Kidney tubule cell (primary cell): ENCODE data around the gene MARVELD2.
A peak's percentile ranks its signal among the peaks of the same experiment; 100 is the strongest.
"Not testable (repeated sequence)": the region's sequence is repeated elsewhere in the genome, so short reads cannot be mapped to it uniquely, and the experiment has no call there.

Source experiments
- DNase-seq: peaks from one replicate; pipeline ENCODE4 v3.0.0-alpha.2; 2018; ENCODE audit warnings: low spot score

The MARVELD2 gene

DNA sequence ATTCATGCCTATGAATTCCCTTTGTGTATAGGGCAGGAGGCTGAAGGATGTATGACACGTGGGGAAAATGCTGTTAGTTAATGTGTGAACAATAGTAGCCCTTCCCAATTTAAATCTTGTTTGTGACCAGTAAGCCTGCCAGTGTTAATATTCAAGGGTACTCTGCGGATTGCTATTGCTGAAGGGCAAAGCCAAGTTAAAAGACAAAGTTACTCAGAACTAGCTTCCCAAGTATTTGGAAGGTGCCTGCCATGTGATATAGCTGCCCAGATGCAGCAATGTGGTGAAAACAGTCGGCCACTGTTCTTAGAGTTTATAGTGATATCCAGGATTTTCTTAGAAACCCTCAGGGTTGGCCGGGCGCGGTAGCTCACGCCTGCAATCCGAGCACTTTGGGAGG is 34.6 kb downstream of the MARVELD2 start:
- DNase-seq: peak; percentile 20

GRCh38 chr5:69450116-69450515 is 35.2 kb downstream of the MARVELD2 start:
- peak; percentile 97 for DNase-seq

DNA sequence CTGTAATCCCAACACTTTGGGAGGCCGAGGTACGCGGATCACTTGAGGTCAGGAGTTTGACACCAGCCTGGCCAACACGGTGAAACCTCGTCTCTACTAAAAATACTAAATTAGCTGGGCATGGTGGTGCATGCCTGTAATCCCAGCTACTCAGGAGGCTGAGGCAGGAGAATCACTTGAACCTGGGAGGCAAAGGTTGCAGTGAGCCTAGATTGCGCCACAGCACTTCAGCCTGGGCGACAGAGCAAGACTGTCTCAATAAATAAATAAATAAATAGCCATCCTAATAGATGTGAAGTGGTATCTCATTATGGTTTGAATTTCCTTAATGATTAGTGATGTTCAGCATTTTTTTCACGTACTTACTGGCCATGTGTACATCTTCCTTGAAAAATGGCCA is 35.6 kb downstream of the MARVELD2 start:
- DNase-seq: not testable (repeated sequence)

DNA sequence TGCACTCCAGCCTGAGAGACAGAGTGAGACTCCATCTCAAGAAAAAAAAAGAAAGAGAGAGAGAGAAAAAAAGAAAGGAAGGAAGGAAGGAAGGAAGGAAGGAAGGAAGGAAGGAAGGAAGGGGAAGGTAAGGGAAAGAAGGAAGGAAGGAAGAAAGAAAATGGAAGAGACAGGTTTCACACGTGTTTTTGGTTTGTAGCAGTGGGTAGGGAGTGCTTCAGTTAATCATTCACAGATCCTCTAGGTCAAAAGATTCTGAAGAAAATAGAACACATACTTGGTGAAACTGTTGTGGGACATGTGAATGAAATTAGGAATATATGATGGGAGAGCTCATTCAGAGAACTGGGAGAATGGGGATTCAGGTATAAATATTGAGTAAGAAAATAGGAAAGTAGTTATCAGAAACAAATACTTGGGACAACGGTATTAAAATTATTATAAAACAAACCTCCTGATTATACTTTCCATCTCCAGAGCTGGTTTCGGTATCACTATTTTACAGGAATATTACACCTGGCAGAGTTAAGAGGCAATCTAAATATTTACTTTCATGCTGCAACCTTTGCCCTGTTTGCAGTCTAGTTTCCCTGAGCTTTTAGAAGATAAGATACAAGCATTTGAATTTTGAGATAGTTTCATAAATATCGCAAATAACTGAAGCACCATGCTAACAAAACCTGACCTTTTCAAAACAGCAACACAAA is 37.2 kb downstream of the MARVELD2 start:
- no peak for DNase-seq

GRCh38 chr5:69453487-69453886 is 38.6 kb downstream of the MARVELD2 start:
- not testable (repeated sequence) for DNase-seq

DNA sequence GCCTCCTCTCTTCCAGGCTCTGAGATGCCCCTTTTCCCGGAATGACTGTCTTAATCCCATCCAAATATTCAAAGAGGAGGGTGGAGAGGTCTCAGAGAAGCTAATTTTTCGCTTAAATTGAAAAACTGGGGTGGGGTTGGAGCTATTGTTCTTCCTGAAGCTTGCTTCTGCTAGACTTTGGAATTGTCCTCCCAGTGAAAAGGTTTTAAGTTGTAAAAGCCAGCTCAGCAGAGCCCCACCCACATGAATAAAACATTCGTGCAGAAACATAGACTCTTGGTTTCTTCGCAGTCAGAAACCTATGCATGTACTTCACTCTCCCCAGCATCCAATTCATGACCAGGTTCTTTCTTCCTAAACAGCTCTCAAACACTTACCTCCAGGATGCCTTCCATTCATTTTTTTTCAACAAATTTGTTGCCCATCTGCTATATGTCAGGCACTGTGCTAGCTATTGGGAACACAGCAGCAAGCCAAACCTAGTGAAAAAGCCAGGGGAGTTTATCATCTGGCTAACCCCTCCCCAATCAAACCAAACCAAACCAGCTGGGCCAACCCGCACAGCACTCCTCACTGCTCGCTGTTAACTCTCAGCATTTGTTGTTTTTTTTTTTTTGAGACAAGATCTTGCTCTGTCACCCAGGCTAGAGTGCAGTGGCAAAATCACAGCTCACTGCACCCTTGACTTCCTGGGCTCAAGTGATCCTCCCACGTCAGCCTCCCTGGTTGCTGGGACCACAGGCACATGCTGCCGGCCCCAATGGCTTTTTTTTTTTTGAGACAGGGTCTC is 39.7 kb downstream of the MARVELD2 start:
- no peak for DNase-seq

- DNase-seq: not testable (repeated sequence)
Measured at GRCh38 chr5:69455428-69455988, 40.6 kb downstream of the MARVELD2 start.

- no peak for DNase-seq
Measured at GRCh38 chr5:69462170-69462569, 47.3 kb downstream of the MARVELD2 start.

- not testable (repeated sequence) for DNase-seq
Measured at GRCh38 chr5:69466375-69466774, 51.5 kb downstream of the MARVELD2 start.

DNA sequence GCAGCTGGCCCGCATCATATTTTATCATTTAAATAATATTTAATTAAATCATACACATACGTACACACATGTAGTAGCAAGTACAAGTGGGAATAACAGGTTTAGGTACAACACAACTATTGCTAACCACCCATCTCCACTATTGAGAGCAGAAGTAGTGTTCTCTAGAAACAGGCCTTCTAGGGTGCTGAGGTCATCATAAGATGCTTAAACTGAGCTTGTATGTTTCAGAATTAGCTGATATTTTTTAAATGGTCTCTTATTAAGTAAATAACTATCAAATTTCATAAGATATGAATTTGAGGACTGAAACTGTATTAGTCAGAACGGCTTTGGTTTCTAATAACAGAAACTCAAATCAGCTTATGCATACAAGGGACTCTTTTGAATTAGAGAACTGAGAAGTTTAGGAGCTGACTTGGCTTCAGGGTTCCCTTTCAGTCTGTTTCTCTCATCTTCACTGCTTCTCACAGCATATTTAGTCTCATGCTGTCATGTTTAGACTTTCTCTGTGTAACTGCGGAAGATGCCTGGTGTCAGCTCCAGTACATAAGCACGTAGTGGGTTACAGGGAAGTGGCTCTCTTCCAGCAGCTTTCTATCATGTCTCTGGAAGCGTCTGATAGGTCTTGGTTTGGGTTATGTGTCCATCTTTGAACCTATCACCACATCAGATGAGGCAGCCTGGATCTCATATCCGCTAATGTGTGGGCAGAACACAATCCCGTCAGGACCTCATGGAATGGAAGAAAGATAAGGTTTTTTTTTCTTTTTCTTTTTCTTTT is 52.7 kb downstream of the MARVELD2 start:
- no peak for DNase-seq

DNA sequence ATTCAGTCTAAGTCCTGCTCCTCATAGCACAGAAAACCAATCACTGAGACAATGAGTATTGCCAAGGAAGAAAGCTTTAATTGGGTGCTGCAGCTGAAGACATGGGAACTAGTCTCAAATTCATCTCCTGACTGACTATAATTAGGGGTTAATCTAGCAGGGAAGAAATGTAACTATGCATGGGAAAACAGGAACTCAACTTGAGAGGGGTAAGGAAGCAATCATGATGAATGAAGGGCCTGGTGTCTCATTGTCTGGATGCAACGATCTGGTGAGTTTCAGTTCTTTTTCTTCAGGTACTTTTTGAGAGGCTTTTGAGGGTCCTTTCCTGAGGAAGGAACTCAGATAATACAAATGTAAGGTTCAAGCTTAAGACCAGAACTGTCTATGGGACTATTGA is 53.7 kb downstream of the MARVELD2 start:
- DNase-seq: no peak

DNA sequence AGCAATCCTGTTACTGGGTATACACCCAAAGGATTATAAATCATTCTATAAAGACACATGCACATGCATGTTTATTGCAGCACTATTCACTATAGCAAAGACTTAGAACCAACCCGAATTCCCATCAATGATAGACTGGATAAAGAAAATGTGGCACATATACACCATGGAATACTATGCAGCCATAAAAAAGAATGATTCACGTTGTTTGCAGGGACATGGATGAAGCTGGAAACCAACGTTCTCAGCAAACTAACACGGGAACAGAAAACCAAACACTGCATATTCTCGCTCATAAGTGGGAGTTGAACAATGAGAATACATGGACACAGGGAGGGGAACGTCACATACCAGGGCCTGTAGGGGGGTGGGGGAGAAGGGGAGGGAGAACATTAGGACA is 56.6 kb downstream of the MARVELD2 start:
- DNase-seq: not testable (repeated sequence)

DNA sequence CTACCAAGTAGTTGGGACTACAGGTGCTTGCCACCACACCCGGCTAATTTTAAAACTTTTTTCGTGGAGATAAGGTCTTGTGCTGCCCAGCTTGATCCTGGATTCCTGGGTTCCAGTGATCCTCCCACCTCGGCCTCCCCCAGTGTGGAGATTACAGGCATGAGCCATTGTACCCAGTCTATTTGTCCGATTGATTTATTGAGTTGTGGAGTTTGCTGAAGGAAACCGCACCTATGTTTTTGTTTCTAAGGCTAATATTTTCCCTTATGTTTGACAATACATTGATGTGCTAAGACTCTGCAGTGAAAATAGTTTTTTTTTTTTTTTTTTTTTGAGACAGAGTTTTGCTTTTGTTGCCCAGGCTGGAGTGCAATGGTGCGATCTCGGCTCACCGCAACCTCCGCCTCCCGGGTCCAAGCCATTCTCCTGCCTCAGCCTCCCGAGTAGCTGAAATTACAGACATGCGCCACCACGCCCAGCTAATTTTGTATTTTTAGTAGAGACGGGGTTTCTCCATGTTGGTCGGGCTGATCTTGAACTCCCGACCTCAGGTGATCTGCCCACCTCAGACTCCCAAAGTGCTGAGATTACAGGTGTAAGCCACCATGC is 57.7 kb downstream of the MARVELD2 start:
- DNase-seq: not testable (repeated sequence)

DNA sequence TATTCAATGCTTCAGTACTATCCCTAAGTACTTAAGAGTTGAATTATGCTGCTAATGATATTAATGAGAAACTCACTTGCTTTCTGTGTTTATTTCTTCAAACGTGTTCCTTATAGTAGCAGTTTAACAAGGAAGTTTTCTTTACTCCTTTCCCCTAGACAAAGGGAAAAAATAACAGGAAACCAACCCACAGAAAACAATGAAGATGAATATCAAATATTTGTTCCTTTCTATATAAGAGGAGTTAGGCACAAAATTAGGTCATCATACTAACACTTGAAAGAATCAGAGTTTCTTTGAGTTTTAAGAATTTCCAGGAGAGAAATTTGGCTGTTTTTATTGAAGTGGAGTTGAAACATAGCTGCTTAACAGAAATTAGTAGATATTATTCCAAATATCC is 62.3 kb downstream of the MARVELD2 start:
- DNase-seq: no peak

DNA sequence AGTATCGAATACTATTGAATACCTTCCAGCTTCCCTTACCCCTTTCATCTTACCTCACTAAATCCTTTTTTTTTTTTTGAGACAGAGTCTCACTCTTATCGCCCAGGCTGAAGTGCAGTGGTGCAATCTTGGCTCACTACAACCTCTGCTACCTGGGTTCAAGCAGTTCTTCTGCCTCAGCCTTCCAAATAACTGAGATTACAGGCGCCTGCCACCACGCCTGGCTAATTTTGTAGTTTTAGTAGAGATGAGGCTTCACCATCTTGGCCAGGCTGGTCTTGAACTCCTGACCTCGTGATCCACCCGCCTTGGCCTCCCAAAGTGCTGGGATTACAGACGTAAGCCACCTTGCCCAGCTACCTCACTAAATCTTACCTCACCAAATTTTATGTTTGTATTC is 63.4 kb downstream of the MARVELD2 start:
- DNase-seq: not testable (repeated sequence)

DNA sequence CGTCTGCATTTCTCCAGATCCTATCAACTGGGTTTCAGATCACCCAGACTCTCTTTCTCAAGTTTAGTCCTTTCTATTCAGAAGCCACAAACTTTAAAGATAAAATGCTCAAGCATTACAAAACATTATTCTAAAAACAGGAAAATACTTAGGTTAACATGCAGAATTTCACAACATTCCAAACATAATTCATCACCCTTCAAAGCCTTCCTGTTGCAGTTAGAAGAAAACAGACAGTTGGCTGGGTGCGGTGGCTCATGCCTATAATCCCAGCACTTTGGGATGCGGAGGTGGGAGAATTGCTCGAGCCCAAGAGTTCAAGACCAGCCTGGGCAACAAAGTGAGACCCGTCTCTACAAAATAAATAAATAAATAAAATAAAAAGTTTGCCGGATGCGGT is 70.0 kb downstream of the MARVELD2 start:
- no peak for DNase-seq

- no peak for DNase-seq
Measured at GRCh38 chr5:69485471-69485870, 70.6 kb downstream of the MARVELD2 start.

GRCh38 chr5:69489246-69489645 is 74.3 kb downstream of the MARVELD2 start:
- no peak for DNase-seq

DNA sequence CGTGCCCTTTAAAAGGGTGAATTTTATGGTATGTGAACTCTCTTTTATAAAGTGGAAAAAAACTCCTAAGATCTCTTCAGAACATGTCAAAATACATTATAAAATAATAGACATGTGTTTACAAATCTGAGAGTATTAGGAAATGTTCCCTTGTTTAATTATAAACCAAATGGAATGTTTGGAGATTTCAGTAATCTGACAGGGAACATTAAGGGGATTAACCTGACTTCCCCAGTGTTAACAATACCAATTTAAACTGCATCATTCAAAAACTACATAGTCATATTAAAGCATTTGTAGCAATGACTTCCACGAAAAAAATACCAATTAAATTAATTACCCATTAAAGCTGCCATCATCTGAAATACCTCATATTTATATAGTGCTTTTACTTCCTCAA is 76.1 kb downstream of the MARVELD2 start:
- DNase-seq: no peak

DNA sequence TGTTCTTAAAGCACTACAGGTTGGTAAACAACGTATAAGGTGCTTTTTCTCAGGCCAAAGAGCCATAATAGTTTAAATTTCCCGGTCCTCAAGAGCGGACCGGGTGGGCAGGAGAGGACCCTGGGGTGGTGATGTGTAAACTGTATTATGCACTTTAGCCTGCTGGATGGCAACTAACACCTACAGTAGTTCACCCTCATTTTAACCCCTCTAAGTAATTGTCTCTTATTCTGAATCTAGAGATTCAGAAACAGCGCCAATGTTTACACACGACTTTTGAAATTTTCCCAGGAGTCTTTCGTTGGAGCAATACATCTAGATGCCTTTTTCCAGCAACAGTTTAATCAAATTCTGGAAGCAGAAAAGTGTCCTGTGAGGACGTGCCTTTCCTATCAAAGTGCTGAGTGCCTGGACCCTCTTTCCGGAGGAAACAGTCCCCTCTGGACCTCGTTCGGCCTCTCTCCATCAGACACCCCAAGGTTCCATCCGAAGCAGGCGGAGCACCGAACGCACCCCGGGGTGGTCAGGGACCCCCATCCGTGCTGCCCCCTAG is 77.0 kb downstream of the MARVELD2 start:
- no peak for DNase-seq

GRCh38 chr5:69492391-69492922 is 77.5 kb downstream of the MARVELD2 start, which contains the start of gene OCLN:
Gene OCLN (plus strand): TSS chr5:69492790. CDS start chr5:69504245, 11,455 bp downstream.
- DNase-seq: peak; percentile 91
